Measurements from ENCODE around the gene GOLT1A. TPM values are rescaled to one million over a fixed set of nuclear protein-coding genes. Genes with fewer than 3 reads are reported as not detected.

Gene GOLT1A
- total RNA-seq, 5 donors from 2014 or later (not counting 1 experiment from before 2014, with no cell fraction given), result 0.30 to 0.42 (median 0.32) TPM; not detected in 1

GRCh38 chr1:204216236-204216635, 2.4 kb upstream of the GOLT1A start:
- Mint-ChIP-seq H3K27me3 (peaks cover 0 to 5% of the 10 kb centered on the region in 2 donors), H3K27ac (no peak overlapping the region), H3K4me1 (peaks cover 8 to 17% (median 12%) of the 10 kb centered on the region in 3 donors), H3K4me3 (no peak overlapping the region), H3K9me3 (peaks cover 0 to 4% (median 0%) of the 10 kb centered on the region in 3 donors), H3K36me3 (no peaks in the 10 kb centered on the region)
- no peak overlapping the region for H3K27ac ChIP-seq (ENCODE audit: low read length)
- ChIA-PET CTCF (interaction anchor here in 1 of 2 donors (1.1 kb wide), 1 partner anchor 140 kb away, joined by 3 read pairs; no protein-coding TSS in a partner anchor), POLR2A (no interaction called here)
- DNase-seq (no peak), ATAC-seq (replicated peaks in 1 of 4) (no peak)
- no peaks in the 10 kb centered on the region for H3K9me3 ChIP-seq
- H3K4me3 ChIP-seq (ENCODE audit: control insufficient read depth in 1 of 2, extremely low read depth in 1 of 2, low read length in 1 of 2), result no peak overlapping the region
- WGBS (ENCODE audit: insufficient coverage), result 55% methylated on average over 2 of the region's 4 CpGs
- H3K36me3 ChIP-seq (ENCODE audit: control insufficient read depth in 2 of 2, extremely low read depth in 1 of 2, insufficient read depth in 1 of 2, low read length in 1 of 2), result no peaks in the 10 kb centered on the region
- H3K4me1 ChIP-seq (ENCODE audit: control insufficient read depth in 1 of 2, extremely low read depth in 1 of 2, insufficient read depth in 2 of 2, low read length in 2 of 2), result peaks cover 6 to 15% of the 10 kb centered on the region in 2 experiments
- H3K27me3 ChIP-seq (replicated peaks in 1 of 2; ENCODE audit: control insufficient read depth in 2 of 2, extremely low read depth in 1 of 2, insufficient read depth in 2 of 2, low read length in 1 of 2), result peaks cover 0 to 24% of the 10 kb centered on the region in 2 experiments

GRCh38 chr1:204212715-204213114, 1.1 kb downstream of the GOLT1A start:
- POLR2A ChIA-PET, result no interaction called here

GRCh38 chr1:204211046-204211445, 2.7 kb downstream of the GOLT1A start:
- Histone ChIP-seq H3K9me3 (no peaks in the 10 kb centered on the region), H3K27ac (ENCODE audit: low read length) (no peak overlapping the region), H3K27me3 (replicated peaks in 1 of 2; ENCODE audit: control insufficient read depth in 2 of 2, extremely low read depth in 1 of 2, insufficient read depth in 2 of 2, low read length in 1 of 2) (peaks cover 0 to 32% of the 10 kb centered on the region in 2 experiments), H3K4me3 (ENCODE audit: control insufficient read depth in 1 of 2, extremely low read depth in 1 of 2, low read length in 1 of 2) (no peak overlapping the region), H3K36me3 (ENCODE audit: control insufficient read depth in 2 of 2, extremely low read depth in 1 of 2, insufficient read depth in 1 of 2, low read length in 1 of 2) (no peaks in the 10 kb centered on the region), H3K4me1 (ENCODE audit: control insufficient read depth in 1 of 2, extremely low read depth in 1 of 2, insufficient read depth in 2 of 2, low read length in 2 of 2) (peaks cover 5 to 17% of the 10 kb centered on the region in 2 experiments)
- no peak for DNase-seq
- H3K27ac Mint-ChIP-seq, result no peak overlapping the region
- H3K9me3 Mint-ChIP-seq, result peaks cover 0 to 4% (median 0%) of the 10 kb centered on the region in 3 donors
- 86% methylated on average over 7 of the region's 7 CpGs for WGBS (ENCODE audit: insufficient coverage)
- peaks cover 12 to 19% (median 14%) of the 10 kb centered on the region in 3 donors for H3K4me1 Mint-ChIP-seq
- ATAC-seq (replicated peaks in 1 of 4), result no peak
- H3K4me3 Mint-ChIP-seq, result no peak overlapping the region
- ChIA-PET CTCF (interaction anchor here in 1 of 2 donors (0.6 kb wide), 1 partner anchor 845 kb away, joined by 3 read pairs; no protein-coding TSS in a partner anchor), POLR2A (no interaction called here)
- H3K36me3 Mint-ChIP-seq, result no peaks in the 10 kb centered on the region
- H3K27me3 Mint-ChIP-seq, result peaks cover 6 to 21% of the 10 kb centered on the region in 2 donors

More at GRCh38 chr1:204212715-204213114, 1.1 kb downstream of the GOLT1A start:
- no peak overlapping the region for H3K27ac ChIP-seq (ENCODE audit: low read length)
- H3K4me1 ChIP-seq (ENCODE audit: control insufficient read depth in 1 of 2, extremely low read depth in 1 of 2, insufficient read depth in 2 of 2, low read length in 2 of 2), result peaks cover 3 to 10% of the 10 kb centered on the region in 2 experiments
- ATAC-seq (replicated peaks in 1 of 4) (no peak), DNase-seq (no peak)
- no peak overlapping the region for H3K4me3 Mint-ChIP-seq
- H3K36me3 ChIP-seq (ENCODE audit: control insufficient read depth in 2 of 2, extremely low read depth in 1 of 2, insufficient read depth in 1 of 2, low read length in 1 of 2), result no peaks in the 10 kb centered on the region
- peaks cover 0 to 10% of the 10 kb centered on the region in 2 donors for H3K27me3 Mint-ChIP-seq
- peaks cover 7 to 11% (median 8%) of the 10 kb centered on the region in 3 donors for H3K4me1 Mint-ChIP-seq
- no peaks in the 10 kb centered on the region for H3K36me3 Mint-ChIP-seq
- peaks cover 0 to 28% of the 10 kb centered on the region in 2 experiments for H3K27me3 ChIP-seq (replicated peaks in 1 of 2; ENCODE audit: control insufficient read depth in 2 of 2, extremely low read depth in 1 of 2, insufficient read depth in 2 of 2, low read length in 1 of 2)
- H3K9me3 Mint-ChIP-seq, result peaks cover 0 to 4% (median 0%) of the 10 kb centered on the region in 3 donors
- WGBS (ENCODE audit: insufficient coverage), result 85% methylated on average over 3 of the region's 3 CpGs
- H3K27ac Mint-ChIP-seq, result no peak overlapping the region
- CTCF ChIA-PET, result no interaction called here
- no peaks in the 10 kb centered on the region for H3K9me3 ChIP-seq
- no peak overlapping the region for H3K4me3 ChIP-seq (ENCODE audit: control insufficient read depth in 1 of 2, extremely low read depth in 1 of 2, low read length in 1 of 2)

- H3K36me3 ChIP-seq (ENCODE audit: control insufficient read depth in 2 of 2, extremely low read depth in 1 of 2, insufficient read depth in 1 of 2, low read length in 1 of 2), result no peaks in the 10 kb centered on the region
- ATAC-seq (replicated peaks in 1 of 4) (peak; percentile 81 to 95 (median 92)), DNase-seq (peak; percentile 21 to 80 (median 64))
- H3K36me3 Mint-ChIP-seq, result no peaks in the 10 kb centered on the region
- peaks cover 7 to 10% of the 10 kb centered on the region in 2 experiments for H3K4me1 ChIP-seq (ENCODE audit: control insufficient read depth in 1 of 2, extremely low read depth in 1 of 2, insufficient read depth in 2 of 2, low read length in 2 of 2)
- no peak overlapping the region for H3K4me3 Mint-ChIP-seq
- H3K4me1 Mint-ChIP-seq, result peaks cover 10 to 18% (median 14%) of the 10 kb centered on the region in 3 donors
- H3K9me3 ChIP-seq, result no peaks in the 10 kb centered on the region
- ChIA-PET CTCF (interaction anchor here (0.5 to 2.5 kb wide), 7 partner anchors 9 to 176 kb away, joined by 3 to 11 read pairs (median 4); no protein-coding TSS in a partner anchor), POLR2A (no interaction called here)
- 25% methylated on average over 12 of the region's 13 CpGs for WGBS (ENCODE audit: insufficient coverage)
- H3K27ac Mint-ChIP-seq, result no peak overlapping the region
- H3K4me3 ChIP-seq (ENCODE audit: control insufficient read depth in 1 of 2, extremely low read depth in 1 of 2, low read length in 1 of 2), result peak overlapping the region in 1 of 2 donors; percentile 15
- H3K27me3 ChIP-seq (replicated peaks in 1 of 2; ENCODE audit: control insufficient read depth in 2 of 2, extremely low read depth in 1 of 2, insufficient read depth in 2 of 2, low read length in 1 of 2), result peaks cover 0 to 34% of the 10 kb centered on the region in 2 experiments
- H3K27me3 Mint-ChIP-seq, result peaks cover 34 to 48% of the 10 kb centered on the region in 2 donors
- H3K9me3 Mint-ChIP-seq, result no peaks in the 10 kb centered on the region
- H3K27ac ChIP-seq (ENCODE audit: low read length), result no peak overlapping the region
These were observed 6.6 kb downstream of the GOLT1A start for GRCh38 chr1:204207136-204207616.

GRCh38 chr1:204206121-204206520, 7.7 kb downstream of the GOLT1A start:
- H3K36me3 ChIP-seq (ENCODE audit: control insufficient read depth in 2 of 2, extremely low read depth in 1 of 2, insufficient read depth in 1 of 2, low read length in 1 of 2), result no peaks in the 10 kb centered on the region
- H3K4me1 ChIP-seq (ENCODE audit: control insufficient read depth in 1 of 2, extremely low read depth in 1 of 2, insufficient read depth in 2 of 2, low read length in 2 of 2), result peaks cover 7 to 10% of the 10 kb centered on the region in 2 experiments
- Mint-ChIP-seq H3K27ac (no peak overlapping the region), H3K27me3 (peaks cover 35 to 49% of the 10 kb centered on the region in 2 donors), H3K36me3 (no peaks in the 10 kb centered on the region), H3K4me3 (no peak overlapping the region), H3K9me3 (no peaks in the 10 kb centered on the region), H3K4me1 (peaks cover 10 to 18% (median 14%) of the 10 kb centered on the region in 3 donors)
- H3K4me3 ChIP-seq (ENCODE audit: control insufficient read depth in 1 of 2, extremely low read depth in 1 of 2, low read length in 1 of 2), result no peak overlapping the region
- no CpG with 5 or more reads among the region's 2 CpGs for WGBS (ENCODE audit: insufficient coverage)
- ChIA-PET POLR2A (interaction anchor here in 1 of 2 donors (0.6 kb wide), 1 partner anchor 81 kb away, joined by 4 read pairs; no protein-coding TSS in a partner anchor), CTCF (interaction anchor here (1.5 to 2.5 kb wide), 2 partner anchors 43 kb away, joined by 6 to 11 read pairs; no protein-coding TSS in a partner anchor)
- H3K9me3 ChIP-seq, result no peaks in the 10 kb centered on the region
- no peak for DNase-seq
- ATAC-seq (replicated peaks in 1 of 4), result no peak
- H3K27me3 ChIP-seq (replicated peaks in 1 of 2; ENCODE audit: control insufficient read depth in 2 of 2, extremely low read depth in 1 of 2, insufficient read depth in 2 of 2, low read length in 1 of 2), result peaks cover 0 to 40% of the 10 kb centered on the region in 2 experiments
- H3K27ac ChIP-seq (ENCODE audit: low read length), result no peak overlapping the region

- no peak for DNase-seq
- no peak for ATAC-seq (replicated peaks in 1 of 4)
- Mint-ChIP-seq H3K36me3 (no peaks in the 10 kb centered on the region), H3K27ac (no peak overlapping the region), H3K27me3 (peaks cover 35 to 53% of the 10 kb centered on the region in 2 donors), H3K4me1 (peaks cover 10 to 18% (median 14%) of the 10 kb centered on the region in 3 donors), H3K9me3 (no peaks in the 10 kb centered on the region), H3K4me3 (no peak overlapping the region)
- no peaks in the 10 kb centered on the region for H3K9me3 ChIP-seq
- no peak overlapping the region for H3K4me3 ChIP-seq (ENCODE audit: control insufficient read depth in 1 of 2, extremely low read depth in 1 of 2, low read length in 1 of 2)
- ChIA-PET CTCF (interaction anchor here (1.5 to 2.5 kb wide), 2 partner anchors 42 to 43 kb away, joined by 6 to 11 read pairs; no protein-coding TSS in a partner anchor), POLR2A (interaction anchor here in 1 of 2 donors (0.6 kb wide), 1 partner anchor 81 kb away, joined by 4 read pairs; no protein-coding TSS in a partner anchor)
- no peak overlapping the region for H3K27ac ChIP-seq (ENCODE audit: low read length)
- peaks cover 7 to 10% of the 10 kb centered on the region in 2 experiments for H3K4me1 ChIP-seq (ENCODE audit: control insufficient read depth in 1 of 2, extremely low read depth in 1 of 2, insufficient read depth in 2 of 2, low read length in 2 of 2)
- no peaks in the 10 kb centered on the region for H3K36me3 ChIP-seq (ENCODE audit: control insufficient read depth in 2 of 2, extremely low read depth in 1 of 2, insufficient read depth in 1 of 2, low read length in 1 of 2)
- H3K27me3 ChIP-seq (replicated peaks in 1 of 2; ENCODE audit: control insufficient read depth in 2 of 2, extremely low read depth in 1 of 2, insufficient read depth in 2 of 2, low read length in 1 of 2), result peaks cover 0 to 37% of the 10 kb centered on the region in 2 experiments
These were observed 8.3 kb downstream of the GOLT1A start for GRCh38 chr1:204205486-204205885.

Measured in T-cell (primary cell).